Measurements from ENCODE around the gene SIN3A.
"Not testable (repeated sequence)": the region's sequence is repeated elsewhere in the genome, so short reads cannot be mapped to it uniquely, and the experiment has no call there.

SIN3A gene

GRCh38 chr15:75451674-75452363 is at the start of gene SIN3A:
Gene SIN3A (minus strand): TSS chr15:75451690. CDS start chr15:75430375, 21,315 bp downstream.
- peak; percentile 100 for DNase-seq

GRCh38 chr15:75493732-75494131 is 42.2 kb upstream of the SIN3A start:
- no peak for DNase-seq

- no peak for DNase-seq
Observed at GRCh38 chr15:75483961-75484360, 32.5 kb upstream of the SIN3A start.

GRCh38 chr15:75483556-75483955 is 32.1 kb upstream of the SIN3A start:
- DNase-seq = not testable (repeated sequence)

GRCh38 chr15:75483106-75483505 is 31.6 kb upstream of the SIN3A start:
- DNase-seq = no peak

GRCh38 chr15:75480463-75480862 is 29.0 kb upstream of the SIN3A start:
- DNase-seq = not testable (repeated sequence)

GRCh38 chr15:75479670-75480069 is 28.2 kb upstream of the SIN3A start:
- no peak for DNase-seq

- DNase-seq = not testable (repeated sequence)
Observed at GRCh38 chr15:75477094-75477493, 25.6 kb upstream of the SIN3A start.

- DNase-seq = no peak
Observed at GRCh38 chr15:75468913-75469598, 17.6 kb upstream of the SIN3A start.

- no peak for DNase-seq
Observed at GRCh38 chr15:75460646-75461045, 9.2 kb upstream of the SIN3A start.

GRCh38 chr15:75459581-75459980 is 8.1 kb upstream of the SIN3A start:
- DNase-seq = no peak

- no peak for DNase-seq
Observed at GRCh38 chr15:75456710-75457109, 5.2 kb upstream of the SIN3A start.

GRCh38 chr15:75455982-75456531 is 4.6 kb upstream of the SIN3A start:
- peak; percentile 76 for DNase-seq

GRCh38 chr15:75455424-75455981 is 4.0 kb upstream of the SIN3A start:
- peak; percentile 89 for DNase-seq

- DNase-seq = peak; percentile 79
Observed at GRCh38 chr15:75454471-75455378, 3.2 kb upstream of the SIN3A start.

- DNase-seq = peak; percentile 99
Observed at GRCh38 chr15:75453703-75454470, 2.4 kb upstream of the SIN3A start.

GRCh38 chr15:75452865-75453702 is 1.6 kb upstream of the SIN3A start:
- peak; percentile 64 for DNase-seq

- DNase-seq = peak; percentile 88
Observed at GRCh38 chr15:75452364-75452864, 924 bp upstream of the SIN3A start.

GRCh38 chr15:75451202-75451673 is 252 bp downstream of the SIN3A start:
- DNase-seq = no peak

All from activated CD4-positive, alpha-beta T cell treated with anti-CD3 and anti-CD28 coated beads, Interleukin-10, Interleukin-2, amounts not matched to agents 100 ng/mL and 50 ng/mL, durations not matched to agents 16 hours and 8 hours (primary cell).